Left lobe of liver (tissue), 1 donor: ENCODE data around the gene SCARF2. TPM values are rescaled to one million over a fixed set of nuclear protein-coding genes. Genes with fewer than 3 reads are reported as not detected.

Experiments
- total RNA-seq: library from RNA; stranded (reverse); gene quantifications from one replicate; pipeline ENCODE4 v1.2.1, GENCODE V29; 2021
- donor health status: DM: no; HTN: yes; CAD: no.

The SCARF2 gene
- total RNA-seq, 1 donor from 2014 or later: 2.2 TPM

Other genes with a start within 250 kb of the SCARF2 start
- gene RTN4R, start 169.5 kb downstream of the SCARF2 start, total RNA-seq: 10.9 TPM
- 60.2 TPM for gene DGCR6L, start 117.8 kb downstream of the SCARF2 start, total RNA-seq
- gene ZNF74, start 43.7 kb downstream of the SCARF2 start, total RNA-seq: 5.7 TPM
- 13.3 TPM for gene KLHL22, start 58.0 kb upstream of the SCARF2 start, total RNA-seq
- gene MED15, start 69.8 kb upstream of the SCARF2 start, total RNA-seq: 26.2 TPM